Karpas-422 (cell line): Measurements from ENCODE around the gene SESN3. TPM values are rescaled to one million over a fixed set of nuclear protein-coding genes. Genes with fewer than 3 reads are reported as not detected.

Experiments used
- DNase-seq: peaks from one replicate; pipeline ENCODE4 v3.0.0-alpha.2; 2015
- H2AFZ ChIP-seq: fragments of 200-600 bp; sonication (generic); 2 replicates; pipeline ENCODE4 v1.6.1; 2014; ENCODE audit warnings: antibody characterized with exemption, low read length, mixed read lengths
- H3K27ac ChIP-seq: fragments of 200-600 bp; sonication (generic); 2 replicates; pipeline ENCODE4 v1.5.1; 2014; ENCODE audit warnings: mild to moderate bottlenecking, low read length, moderate library complexity
- H3K27me3 ChIP-seq: fragments of 200-600 bp; sonication (generic); 2 replicates; pipeline ENCODE4 v1.6.1; 2014; ENCODE audit warnings: low read length, mixed read lengths
- H3K36me3 ChIP-seq: fragments of 200-600 bp; sonication (generic); 2 replicates; pipeline ENCODE4 v1.6.1; 2014; ENCODE audit warnings: low read length, mixed read lengths; ENCODE audit not compliant: insufficient read depth
- H3K4me1 ChIP-seq: fragments of 200-600 bp; sonication (generic); 2 replicates; pipeline ENCODE4 v1.6.1; 2014; ENCODE audit warnings: mild to moderate bottlenecking, low read length, mixed read lengths
- H3K4me2 ChIP-seq: fragments of 200-600 bp; sonication (generic); 2 replicates; pipeline ENCODE4 v1.6.1; 2014; ENCODE audit warnings: low read length, low read depth, mild to moderate bottlenecking; ENCODE audit not compliant: poor library complexity, severe bottlenecking
- H3K4me3 ChIP-seq: fragments of 200-600 bp; sonication (generic); 2 replicates; pipeline ENCODE4 v1.5.1; 2014; ENCODE audit warnings: mild to moderate bottlenecking, antibody characterized with exemption, low read length, mixed read lengths
- H3K79me2 ChIP-seq: fragments of 200-600 bp; sonication (generic); 2 replicates; pipeline ENCODE4 v1.6.1; 2014; ENCODE audit warnings: mild to moderate bottlenecking, low read length, mixed read lengths
- H3K9ac ChIP-seq: fragments of 200-600 bp; sonication (generic); 2 replicates; pipeline ENCODE4 v1.6.0; 2014; ENCODE audit warnings: low read length
- H3K9me2 ChIP-seq: fragments of 200-600 bp; sonication (generic), shearing (Covaris generic); replicated peaks from 2 replicates; pipeline ENCODE4 v1.6.0; 2014; ENCODE audit warnings: mild to moderate bottlenecking, low read length, moderate library complexity; ENCODE audit not compliant: insufficient read depth
- H3K9me3 ChIP-seq: fragments of 300-700, 200-600 bp; sonication (generic); 2 replicates; pipeline ENCODE4 v1.6.1; 2014; ENCODE audit warnings: low read length, mixed read lengths
- H4K20me1 ChIP-seq: fragments of 200-600 bp; sonication (generic); 2 replicates; pipeline ENCODE4 v1.6.1; 2014; ENCODE audit warnings: mild to moderate bottlenecking, antibody characterized with exemption, low read length, low read depth; ENCODE audit not compliant: insufficient read depth
- total RNA-seq: library from RNA; depleted of rRNA; stranded (reverse); fragments of >200 nt; shearing (Covaris generic); gene quantifications from 2 replicates; pipeline ENCODE4 v1.2.3, GENCODE V29; 2014; ENCODE audit warnings: low replicate concordance

SESN3 gene
- total RNA-seq, 1 experiment from 2014 or later, result 58.9 TPM

DNA sequence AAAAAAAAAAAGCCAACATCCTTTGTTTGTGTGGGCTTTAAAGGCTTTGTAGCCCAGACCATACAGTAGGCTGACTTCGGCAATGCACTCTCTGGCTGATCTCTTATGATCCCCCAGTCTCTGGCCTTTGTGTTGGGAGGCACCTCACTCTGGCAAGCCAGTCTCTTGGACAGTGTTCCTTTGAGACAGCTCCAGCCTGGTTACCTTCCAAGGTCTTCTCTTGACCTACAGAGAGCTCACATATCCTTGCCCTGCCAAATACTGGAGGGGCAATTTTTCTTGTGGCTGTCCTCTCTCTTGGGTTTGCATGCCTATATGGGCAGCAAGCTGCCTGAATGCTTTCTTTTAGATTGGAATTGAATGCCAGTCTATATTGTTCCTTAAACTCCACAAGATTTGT lies 69.8 kb downstream of the SESN3 start:
- DNase-seq, result no peak
- no peaks in the 10 kb centered on the region for H3K27me3 ChIP-seq

DNA sequence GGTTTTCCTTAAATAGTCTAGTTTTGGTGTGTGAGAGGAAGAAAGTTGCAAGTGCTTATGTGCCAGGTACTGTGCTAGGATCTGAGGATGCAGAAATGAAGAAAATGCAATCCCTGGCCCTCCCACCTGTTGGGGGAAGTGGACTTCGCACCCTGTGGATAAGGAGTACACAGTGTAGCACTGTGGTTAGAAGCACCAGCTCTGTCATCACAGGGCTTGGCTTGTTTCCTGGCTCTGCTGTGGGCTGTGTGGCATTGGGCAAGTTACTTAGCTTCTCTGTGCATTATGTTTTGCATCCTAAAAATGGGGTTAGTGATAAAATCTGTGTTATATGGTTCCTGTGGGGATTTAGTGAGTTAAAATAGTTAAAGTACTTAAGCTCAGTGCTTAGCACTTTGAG lies 73.2 kb downstream of the SESN3 start:
- Histone ChIP-seq H3K4me3 (no peak overlapping the region), H3K9me2 (no peaks in the 10 kb centered on the region), H3K36me3 (no peaks in the 10 kb centered on the region), H3K79me2 (no peaks in the 10 kb centered on the region), H3K27ac (no peak overlapping the region), H4K20me1 (no peaks in the 10 kb centered on the region), H3K4me1 (peaks cover 17% of the 10 kb centered on the region), H3K4me2 (no peak overlapping the region), H2AFZ (no peak overlapping the region), H3K9ac (no peak overlapping the region), H3K9me3 (no peaks in the 10 kb centered on the region), H3K27me3 (no peaks in the 10 kb centered on the region)
- DNase-seq, result no peak

More for the DNA sequence above, 69.8 kb downstream of the SESN3 start:
- Histone ChIP-seq H3K79me2 (no peaks in the 10 kb centered on the region), H3K9me2 (no peaks in the 10 kb centered on the region), H3K27ac (no peak overlapping the region), H4K20me1 (no peaks in the 10 kb centered on the region), H3K9me3 (no peaks in the 10 kb centered on the region), H2AFZ (no peak overlapping the region), H3K4me3 (no peak overlapping the region), H3K36me3 (no peaks in the 10 kb centered on the region), H3K4me1 (no peaks in the 10 kb centered on the region), H3K9ac (no peak overlapping the region), H3K4me2 (no peak overlapping the region)

DNA sequence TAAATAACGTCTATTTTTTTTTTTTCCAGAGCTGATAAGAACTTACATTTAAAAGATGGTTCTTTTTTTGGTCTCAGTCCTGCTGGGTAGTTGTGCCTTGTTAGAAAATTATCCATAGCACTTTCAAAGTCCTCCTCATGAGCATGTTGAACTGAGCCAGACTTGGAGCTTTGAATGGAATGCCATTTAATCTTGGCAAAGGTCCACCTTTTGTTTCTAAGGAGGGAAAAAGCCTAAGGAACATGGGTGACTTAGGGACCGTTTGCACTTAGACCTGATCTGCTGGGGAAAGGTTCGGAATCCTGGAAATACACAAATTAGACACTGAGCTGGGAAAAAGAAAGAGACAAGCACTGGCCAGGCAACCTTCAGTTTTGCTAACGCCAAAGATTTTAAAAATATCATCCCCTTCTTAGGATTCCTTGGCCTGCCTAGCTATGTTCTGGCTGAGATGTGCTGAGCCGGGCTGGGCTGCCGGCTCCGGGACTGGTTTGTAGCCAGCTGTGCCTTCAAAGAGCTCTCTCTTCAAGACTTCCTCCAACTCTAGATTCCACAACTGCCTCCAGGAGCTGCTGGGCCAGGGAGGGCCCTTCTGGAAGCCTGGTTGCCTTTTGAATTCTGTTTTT lies 74.0 kb downstream of the SESN3 start:
- H3K9me3 ChIP-seq, result no peaks in the 10 kb centered on the region
- DNase-seq, result no peak
- H3K9ac ChIP-seq, result no peak overlapping the region
- H3K27me3 ChIP-seq, result no peaks in the 10 kb centered on the region
- no peak overlapping the region for H3K27ac ChIP-seq
- no peak overlapping the region for H3K4me3 ChIP-seq
- H3K4me2 ChIP-seq, result no peak overlapping the region
- H3K36me3 ChIP-seq, result no peaks in the 10 kb centered on the region
- peaks cover 19% of the 10 kb centered on the region for H3K4me1 ChIP-seq
- no peaks in the 10 kb centered on the region for H3K79me2 ChIP-seq
- no peaks in the 10 kb centered on the region for H4K20me1 ChIP-seq
- H3K9me2 ChIP-seq, result no peaks in the 10 kb centered on the region
- H2AFZ ChIP-seq, result peak overlapping the region; percentile 31; the same call in 1 of the 2 replicates

DNA sequence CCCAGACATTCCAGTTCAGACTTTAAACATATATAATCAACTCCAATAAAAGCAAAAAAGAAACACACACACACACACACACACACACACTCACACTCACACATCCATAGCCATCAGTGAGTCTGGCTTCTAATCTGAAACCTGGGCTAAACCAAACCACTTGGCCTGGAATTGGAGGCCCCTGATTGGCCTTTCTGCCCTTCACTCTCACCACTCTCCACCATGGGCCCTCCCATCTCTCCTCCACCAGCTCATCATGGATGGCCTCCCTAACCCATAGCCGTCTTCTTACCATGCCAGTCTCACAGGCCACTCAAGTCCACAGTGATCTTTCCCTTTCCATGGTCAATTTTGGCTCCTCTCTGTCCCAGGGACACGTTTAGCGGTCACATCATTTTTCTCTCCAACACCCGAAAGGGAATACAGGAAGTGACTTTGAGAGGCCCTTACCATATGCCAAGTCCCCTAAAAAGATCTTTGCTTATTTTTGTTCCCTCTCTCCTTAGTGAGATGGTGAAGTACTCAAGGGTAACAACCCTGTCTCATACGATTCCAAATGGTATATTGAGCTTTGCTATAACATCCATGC lies 74.8 kb downstream of the SESN3 start:
- H3K9ac ChIP-seq, result no peak overlapping the region

DNA sequence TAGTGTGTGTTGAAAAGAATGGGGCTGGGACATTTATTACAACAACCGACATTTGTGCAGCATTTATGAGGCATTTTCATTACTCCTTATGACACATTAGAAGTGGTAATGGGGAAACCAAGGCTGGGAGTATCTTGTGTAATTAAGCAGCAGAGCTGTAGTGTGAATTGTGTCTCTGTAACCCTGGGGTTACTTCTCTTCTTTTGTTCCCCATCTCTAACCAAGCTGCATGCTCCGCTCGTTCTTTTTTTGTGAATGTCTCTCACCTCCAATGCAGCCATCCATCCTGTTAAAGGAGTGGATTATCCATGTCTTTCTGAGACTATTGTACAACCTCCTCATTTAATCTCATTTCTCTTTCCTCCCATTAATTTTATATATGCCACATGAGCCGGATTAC lies 75.6 kb downstream of the SESN3 start:
- no peak overlapping the region for H3K4me2 ChIP-seq
- peaks cover 27% of the 10 kb centered on the region for H3K4me1 ChIP-seq
- H3K79me2 ChIP-seq, result no peaks in the 10 kb centered on the region
- H3K27ac ChIP-seq, result no peak overlapping the region
- no peak overlapping the region for H3K4me3 ChIP-seq
- no peak overlapping the region for H3K9ac ChIP-seq
- no peaks in the 10 kb centered on the region for H3K9me2 ChIP-seq
- DNase-seq, result no peak
- no peaks in the 10 kb centered on the region for H3K9me3 ChIP-seq
- H4K20me1 ChIP-seq, result no peaks in the 10 kb centered on the region
- no peak overlapping the region for H2AFZ ChIP-seq
- no peaks in the 10 kb centered on the region for H3K36me3 ChIP-seq
- no peaks in the 10 kb centered on the region for H3K27me3 ChIP-seq

More for the DNA sequence above, 74.8 kb downstream of the SESN3 start:
- no peaks in the 10 kb centered on the region for H3K36me3 ChIP-seq
- no peaks in the 10 kb centered on the region for H3K27me3 ChIP-seq
- no peaks in the 10 kb centered on the region for H4K20me1 ChIP-seq
- no peaks in the 10 kb centered on the region for H3K9me2 ChIP-seq
- no peak overlapping the region for H3K27ac ChIP-seq
- no peaks in the 10 kb centered on the region for H3K9me3 ChIP-seq
- H3K79me2 ChIP-seq, result no peaks in the 10 kb centered on the region
- H3K4me3 ChIP-seq, result no peak overlapping the region
- H3K4me2 ChIP-seq, result no peak overlapping the region
- peak; percentile 64 for DNase-seq
- peaks cover 24% of the 10 kb centered on the region for H3K4me1 ChIP-seq
- peak overlapping the region; percentile 31; the same call in 1 of the 2 replicates for H2AFZ ChIP-seq

DNA sequence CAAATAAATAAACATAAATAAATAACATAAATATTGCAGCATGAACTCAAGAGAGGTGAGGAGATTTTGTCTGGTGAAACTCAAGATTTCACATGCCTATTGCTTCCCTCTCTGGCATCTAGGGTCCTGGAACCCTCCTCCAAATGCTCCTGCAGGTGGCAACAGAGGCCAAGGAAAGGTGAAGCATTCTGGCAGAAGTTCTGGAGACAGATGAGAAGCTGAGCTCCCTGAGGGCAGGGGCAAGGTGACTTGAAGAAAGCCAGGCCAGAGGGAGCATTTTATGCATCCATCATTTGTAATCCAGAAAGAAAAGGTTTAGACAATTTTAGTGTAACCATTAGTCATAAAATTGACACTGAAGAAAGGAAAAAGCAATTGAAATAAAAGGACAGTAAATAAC lies 76.5 kb downstream of the SESN3 start:
- Histone ChIP-seq H3K27ac (no peak overlapping the region), H3K9ac (no peak overlapping the region), H3K9me2 (no peaks in the 10 kb centered on the region), H3K36me3 (no peaks in the 10 kb centered on the region), H3K79me2 (no peaks in the 10 kb centered on the region), H3K4me1 (peaks cover 27% of the 10 kb centered on the region), H3K4me2 (peak overlapping the region; percentile 68), H4K20me1 (no peaks in the 10 kb centered on the region), H3K9me3 (no peaks in the 10 kb centered on the region), H3K27me3 (no peaks in the 10 kb centered on the region), H3K4me3 (no peak overlapping the region), H2AFZ (no peak overlapping the region)
- peak; percentile 95 for DNase-seq

DNA sequence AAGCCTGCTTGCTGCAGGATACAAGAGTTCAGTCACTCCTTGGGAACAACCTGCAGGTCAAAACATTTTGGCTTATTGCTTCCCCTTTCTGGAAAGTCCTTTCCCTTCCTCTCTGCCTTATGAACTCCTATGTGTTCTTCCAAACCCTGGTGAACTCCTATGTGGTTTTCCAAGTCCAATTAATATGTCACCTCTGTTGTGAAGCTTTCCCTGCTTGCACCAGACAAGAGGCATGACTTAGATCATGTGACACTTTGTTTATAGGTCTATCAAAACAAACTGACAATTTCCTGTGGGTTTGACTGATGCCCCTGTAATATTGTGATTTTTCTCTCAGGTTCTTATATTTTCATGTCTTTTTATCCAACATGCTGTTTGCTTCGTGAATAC lies 77.2 kb downstream of the SESN3 start:
- peak overlapping the region; percentile 94; the same call in 1 of the 2 replicates for H2AFZ ChIP-seq

DNA sequence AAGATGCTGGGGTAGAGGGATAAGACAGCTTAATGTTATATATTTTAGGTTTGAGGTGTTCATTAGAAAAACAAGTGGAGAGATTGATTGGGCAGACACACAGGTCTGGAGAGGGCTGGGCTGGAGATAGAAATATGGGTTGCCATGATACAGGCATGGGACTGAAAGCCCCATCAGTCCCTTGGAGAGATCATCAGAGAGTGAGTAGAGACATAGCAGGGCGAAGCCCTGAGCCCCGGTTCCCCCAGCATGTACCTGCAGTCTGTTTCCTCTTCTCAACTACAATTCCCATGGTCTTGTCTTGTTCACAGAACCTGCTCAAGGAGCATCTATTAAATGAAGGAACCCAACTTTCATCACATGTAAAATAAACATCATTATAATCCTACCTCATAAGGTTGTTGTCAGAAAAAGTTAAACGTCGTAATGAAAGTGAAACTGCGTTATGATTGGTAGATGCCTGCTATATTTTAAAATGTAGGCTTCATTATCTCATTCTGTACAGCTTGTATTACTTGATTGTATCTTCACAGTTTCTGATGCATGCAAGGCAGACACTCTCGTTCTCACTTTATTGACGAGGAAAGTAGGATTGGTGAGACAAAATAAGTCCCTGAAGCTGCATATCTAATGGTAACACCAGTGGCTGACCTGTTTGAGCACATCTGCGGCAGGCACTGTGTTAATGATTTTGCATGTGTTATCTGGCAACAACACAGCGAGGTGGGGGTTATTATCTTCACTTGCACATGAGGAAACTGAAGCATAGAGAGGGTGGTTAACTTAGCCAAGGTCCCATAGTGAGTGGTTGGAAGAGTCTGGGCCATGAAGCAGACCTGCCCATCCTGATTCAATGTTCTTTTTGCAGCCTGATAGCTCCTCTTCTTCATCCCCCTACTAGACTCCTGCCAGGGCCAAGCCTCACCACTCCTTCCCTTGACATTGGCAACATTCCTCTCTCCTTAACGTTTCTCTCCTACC lies 77.8 kb downstream of the SESN3 start:
- peak; percentile 59 for DNase-seq
- Histone ChIP-seq H3K4me1 (peaks cover 27% of the 10 kb centered on the region), H3K27ac (no peak overlapping the region), H4K20me1 (no peaks in the 10 kb centered on the region), H3K4me3 (peak overlapping the region; percentile 52), H3K27me3 (no peaks in the 10 kb centered on the region), H3K79me2 (no peaks in the 10 kb centered on the region), H3K9ac (peak overlapping the region; percentile 51), H3K36me3 (no peaks in the 10 kb centered on the region), H2AFZ (peak overlapping the region; percentile 94), H3K4me2 (peak overlapping the region; percentile 68), H3K9me2 (no peaks in the 10 kb centered on the region), H3K9me3 (no peaks in the 10 kb centered on the region)

More for the DNA sequence above, 77.2 kb downstream of the SESN3 start:
- Histone ChIP-seq H3K4me2 (peak overlapping the region; percentile 68), H3K79me2 (no peaks in the 10 kb centered on the region), H3K9me3 (no peaks in the 10 kb centered on the region), H3K4me1 (peaks cover 27% of the 10 kb centered on the region), H3K9me2 (no peaks in the 10 kb centered on the region), H3K36me3 (no peaks in the 10 kb centered on the region), H3K27ac (no peak overlapping the region), H3K27me3 (no peaks in the 10 kb centered on the region), H3K4me3 (peak overlapping the region; percentile 52; the same call in 1 of the 2 replicates), H4K20me1 (no peaks in the 10 kb centered on the region), H3K9ac (peak overlapping the region; percentile 51)
- DNase-seq, result no peak
